ENCODE results near the gene IP6K3. TPM values are rescaled to one million over a fixed set of nuclear protein-coding genes. Genes with fewer than 3 reads are reported as not detected.

The IP6K3 gene
- total RNA-seq, 1 experiment from 2014 or later, result not detected

GRCh38 chr6:33755070-33755869, 8.6 kb upstream of the IP6K3 start:
- H3K27me3 ChIP-seq (replicated peaks; ENCODE audit: insufficient read depth, low read depth, low read length, poor library complexity), result no peaks in the 10 kb centered on the region
- intact Hi-C loops (cut with micrococcal nuclease; ENCODE audit: unreplicated experiment), result no loop called here
- no peaks in the 10 kb centered on the region for H3K9me3 ChIP-seq (ENCODE audit: low read depth, low read length, poor library complexity, severe bottlenecking)
- H3K27ac ChIP-seq (ENCODE audit: low read depth, low read length, poor library complexity, severe bottlenecking), result no peak overlapping the region
- ChIA-PET CTCF (interaction anchor here (0.7 kb wide), 1 partner anchor 210 kb away, joined by 3 read pairs; no protein-coding TSS in a partner anchor), POLR2A (ENCODE audit: low non-redundant PET) (no interaction called here)
- BruUV-seq (replicated peaks), result no TSS peak
- H3K4me1 ChIP-seq (ENCODE audit: insufficient read depth, low read length, poor library complexity, severe bottlenecking), result peaks cover 17% of the 10 kb centered on the region
- H3K36me3 ChIP-seq (ENCODE audit: insufficient read depth, low read length, poor library complexity, severe bottlenecking), result no peaks in the 10 kb centered on the region
- DNase-seq (ENCODE audit: low spot score), result peak; percentile 54
- TF ChIP-seq, protein P1, sequence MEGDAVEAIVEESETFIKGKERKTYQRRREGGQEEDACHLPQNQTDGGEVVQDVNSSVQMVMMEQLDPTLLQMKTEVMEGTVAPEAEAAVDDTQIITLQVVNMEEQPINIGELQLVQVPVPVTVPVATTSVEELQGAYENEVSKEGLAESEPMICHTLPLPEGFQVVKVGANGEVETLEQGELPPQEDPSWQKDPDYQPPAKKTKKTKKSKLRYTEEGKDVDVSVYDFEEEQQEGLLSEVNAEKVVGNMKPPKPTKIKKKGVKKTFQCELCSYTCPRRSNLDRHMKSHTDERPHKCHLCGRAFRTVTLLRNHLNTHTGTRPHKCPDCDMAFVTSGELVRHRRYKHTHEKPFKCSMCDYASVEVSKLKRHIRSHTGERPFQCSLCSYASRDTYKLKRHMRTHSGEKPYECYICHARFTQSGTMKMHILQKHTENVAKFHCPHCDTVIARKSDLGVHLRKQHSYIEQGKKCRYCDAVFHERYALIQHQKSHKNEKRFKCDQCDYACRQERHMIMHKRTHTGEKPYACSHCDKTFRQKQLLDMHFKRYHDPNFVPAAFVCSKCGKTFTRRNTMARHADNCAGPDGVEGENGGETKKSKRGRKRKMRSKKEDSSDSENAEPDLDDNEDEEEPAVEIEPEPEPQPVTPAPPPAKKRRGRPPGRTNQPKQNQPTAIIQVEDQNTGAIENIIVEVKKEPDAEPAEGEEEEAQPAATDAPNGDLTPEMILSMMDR (conservative IDR thresholded peaks at IDR 0.05; ENCODE audit: low read depth, low read length), result no peak
- H3K4me3 ChIP-seq (ENCODE audit: low read depth, low read length, poor library complexity, severe bottlenecking), result no peak overlapping the region

DNA sequence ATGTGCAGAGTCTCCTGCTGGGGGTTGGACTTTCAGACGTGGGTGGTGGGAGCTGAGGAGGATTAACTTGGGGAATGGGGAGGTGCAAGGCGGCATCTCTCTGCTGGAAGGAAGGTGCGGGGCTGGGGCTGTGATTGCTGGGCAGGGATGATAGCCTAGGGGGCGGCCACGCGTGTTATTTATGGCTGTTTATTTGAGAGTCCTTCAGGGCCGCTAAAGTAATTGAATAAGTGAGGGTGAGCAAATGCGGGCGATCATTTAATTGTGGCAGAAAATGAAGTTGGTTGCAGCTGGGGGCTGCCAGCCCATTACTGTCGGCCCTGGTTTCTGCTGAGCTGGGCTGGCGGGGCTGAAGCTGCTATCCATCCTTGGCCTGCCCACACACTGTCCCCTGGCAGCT, 7.5 kb upstream of the IP6K3 start:
- ChIA-PET CTCF (no interaction called here), POLR2A (ENCODE audit: low non-redundant PET) (no interaction called here)
- intact Hi-C loops (cut with micrococcal nuclease; ENCODE audit: unreplicated experiment), result no loop called here
- BruUV-seq (replicated peaks), result no TSS peak
- no peak for TF ChIP-seq EZH2 (IDR thresholded peaks at IDR 0.05; ENCODE audit: borderline replicate concordance, low read depth, low read length, poor library complexity, severe bottlenecking)
- TF ChIP-seq, protein P1 (conservative IDR thresholded peaks at IDR 0.05; ENCODE audit: low read depth, low read length), result no peak
- Histone ChIP-seq H3K4me1 (ENCODE audit: insufficient read depth, low read length, poor library complexity, severe bottlenecking) (peaks cover 17% of the 10 kb centered on the region), H3K27me3 (replicated peaks; ENCODE audit: insufficient read depth, low read depth, low read length, poor library complexity) (no peaks in the 10 kb centered on the region), H3K36me3 (ENCODE audit: insufficient read depth, low read length, poor library complexity, severe bottlenecking) (no peaks in the 10 kb centered on the region), H3K27ac (ENCODE audit: low read depth, low read length, poor library complexity, severe bottlenecking) (no peak overlapping the region), H3K9me3 (ENCODE audit: low read depth, low read length, poor library complexity, severe bottlenecking) (no peaks in the 10 kb centered on the region), H3K4me3 (ENCODE audit: low read depth, low read length, poor library complexity, severe bottlenecking) (no peak overlapping the region)
- no peak for DNase-seq (ENCODE audit: low spot score)

DNA sequence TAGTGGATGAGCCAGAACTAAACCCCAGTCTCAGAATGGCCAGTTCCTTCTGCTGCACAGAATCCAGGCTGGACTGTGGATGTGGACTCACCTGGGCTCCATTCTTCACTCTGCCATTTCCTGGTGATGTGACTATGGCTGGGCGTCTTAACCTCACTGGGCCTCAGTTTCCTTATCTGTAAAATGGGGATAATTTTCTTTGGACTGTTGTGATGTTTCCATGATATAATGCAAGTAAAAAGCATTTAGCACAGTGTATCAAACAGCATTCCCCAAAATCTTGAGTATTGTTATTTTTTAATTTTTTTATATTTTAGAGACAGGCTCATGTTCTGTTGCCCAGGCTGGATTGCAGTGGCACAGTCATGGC, 5.9 kb upstream of the IP6K3 start:
- TF ChIP-seq EZH2 (IDR thresholded peaks at IDR 0.05; ENCODE audit: borderline replicate concordance, low read depth, low read length, poor library complexity, severe bottlenecking), result no peak
- TF ChIP-seq, protein P1 (conservative IDR thresholded peaks at IDR 0.05; ENCODE audit: low read depth, low read length), result no peak
- no peak for DNase-seq (ENCODE audit: low spot score)
- Histone ChIP-seq H3K4me1 (ENCODE audit: insufficient read depth, low read length, poor library complexity, severe bottlenecking) (peaks cover 17% of the 10 kb centered on the region), H3K9me3 (ENCODE audit: low read depth, low read length, poor library complexity, severe bottlenecking) (no peaks in the 10 kb centered on the region), H3K27ac (ENCODE audit: low read depth, low read length, poor library complexity, severe bottlenecking) (no peak overlapping the region), H3K4me3 (ENCODE audit: low read depth, low read length, poor library complexity, severe bottlenecking) (no peak overlapping the region), H3K27me3 (replicated peaks; ENCODE audit: insufficient read depth, low read depth, low read length, poor library complexity) (no peaks in the 10 kb centered on the region), H3K36me3 (ENCODE audit: insufficient read depth, low read length, poor library complexity, severe bottlenecking) (no peaks in the 10 kb centered on the region)
- no TSS peak for BruUV-seq (replicated peaks)
- ChIA-PET POLR2A (ENCODE audit: low non-redundant PET) (no interaction called here), CTCF (no interaction called here)
- intact Hi-C loops (cut with micrococcal nuclease; ENCODE audit: unreplicated experiment), result no loop called here
